GM18858 (cell line): Measurements from ENCODE around the gene AIFM3.

Experiments used
- ATAC-seq: cut with Tn5 transposase; IDR thresholded peaks from one replicate; pipeline ENCODE4 v1.9.1; 2021; ENCODE audit not compliant: unreplicated experiment

Gene AIFM3

GRCh38 chr22:21022955-21023614 is 56.0 kb downstream of the AIFM3 start:
- ATAC-seq: no peak

GRCh38 chr22:21025266-21025665 is 58.2 kb downstream of the AIFM3 start:
- no peak for ATAC-seq

DNA sequence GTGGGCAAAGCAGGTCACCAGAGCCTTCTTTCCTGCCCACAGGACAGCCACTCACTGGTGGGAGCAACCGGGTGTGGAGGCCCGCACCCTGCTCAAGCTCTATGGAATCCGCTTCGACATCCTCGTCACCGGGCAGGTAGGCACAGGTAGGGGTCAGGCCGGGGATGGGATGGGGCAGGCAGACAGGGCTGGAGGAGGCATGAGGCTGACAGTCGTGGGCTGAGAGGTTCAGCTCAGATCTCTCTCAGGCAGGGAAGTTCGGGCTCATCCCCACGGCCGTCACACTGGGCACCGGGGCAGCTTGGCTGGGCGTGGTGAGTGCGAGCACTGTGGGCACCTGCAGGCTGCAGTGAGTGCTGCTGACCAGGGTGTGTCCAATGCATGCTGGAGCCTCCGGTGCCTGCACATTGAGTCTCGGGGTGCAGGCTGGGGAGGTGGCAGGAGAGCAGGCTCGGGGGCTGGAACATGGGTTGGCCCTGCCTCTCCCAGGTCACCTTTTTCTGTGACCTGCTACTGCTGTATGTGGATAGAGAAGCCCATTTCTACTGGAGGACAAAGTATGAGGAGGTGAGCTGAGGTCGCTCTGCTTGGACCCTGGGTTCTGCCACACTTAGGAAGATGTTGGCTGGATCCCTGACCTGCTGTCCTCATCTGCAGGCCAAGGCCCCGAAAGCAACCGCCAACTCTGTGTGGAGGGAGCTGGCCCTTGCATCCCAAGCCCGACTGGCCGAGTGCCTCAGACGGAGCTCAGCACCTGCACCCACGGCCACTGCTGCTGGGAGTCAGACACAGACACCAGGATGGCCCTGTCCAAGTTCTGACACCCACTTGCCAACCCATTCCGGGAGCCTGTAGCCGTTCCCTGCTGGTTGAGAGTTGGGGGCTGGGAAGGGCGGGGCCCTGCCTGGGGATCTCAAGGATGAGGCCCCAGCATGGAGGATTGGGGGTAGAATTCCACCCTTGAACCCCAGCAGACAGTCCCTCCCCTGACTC is 59.0 kb downstream of the AIFM3 start:
- ATAC-seq: no peak

GRCh38 chr22:21026783-21027692 is 60.0 kb downstream of the AIFM3 start:
- ATAC-seq: no peak

DNA sequence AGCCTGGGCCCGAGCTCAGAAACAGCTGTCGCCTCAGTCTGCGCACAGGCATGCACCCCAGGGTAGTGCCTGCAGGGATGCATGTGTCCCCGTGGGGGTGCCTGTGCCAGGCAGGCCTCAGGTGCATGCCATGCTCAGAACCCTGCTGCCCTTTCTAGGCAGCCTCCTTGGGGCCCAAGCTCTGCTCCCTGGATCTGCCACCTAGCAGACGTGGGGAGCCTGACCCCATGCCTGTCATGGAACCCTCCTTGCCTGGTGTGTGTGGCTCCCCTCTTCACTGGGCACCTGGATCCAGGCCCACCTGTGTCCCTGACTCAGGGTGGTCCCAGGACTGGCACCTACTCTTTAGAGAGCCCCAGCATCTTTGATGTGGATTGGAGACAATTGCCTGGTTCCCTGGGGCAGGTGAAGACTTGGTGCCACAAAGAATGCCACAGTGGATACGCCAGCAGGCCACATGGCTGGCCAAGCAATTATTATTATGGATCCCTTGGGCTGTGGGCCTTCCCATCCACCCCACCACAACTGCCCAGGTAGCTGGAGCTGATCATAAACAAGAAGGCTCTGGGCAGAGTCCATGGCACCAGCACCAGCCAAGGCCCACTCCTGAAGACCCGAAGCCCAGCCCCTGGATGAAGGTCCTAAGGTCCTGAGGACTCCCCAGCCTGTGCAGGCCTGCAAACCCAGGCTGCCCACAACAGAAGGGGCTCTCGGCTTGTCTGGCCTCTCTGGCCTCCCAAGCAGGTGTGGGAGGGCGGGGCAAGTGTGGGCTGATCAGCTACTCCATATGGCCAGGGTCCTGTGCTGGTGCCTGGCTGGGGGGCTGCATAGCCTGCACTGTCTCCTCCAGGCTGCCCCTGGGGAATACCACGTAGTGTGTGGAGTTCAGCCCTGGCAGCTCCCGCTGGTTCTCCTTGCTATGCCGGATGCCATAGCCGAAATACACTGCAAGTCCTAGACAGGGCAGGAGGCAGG is 61.5 kb downstream of the AIFM3 start:
- ATAC-seq: no peak

- no peak for ATAC-seq
Measured at GRCh38 chr22:21029486-21030025, 62.5 kb downstream of the AIFM3 start.

- ATAC-seq: no peak
Measured at GRCh38 chr22:21030032-21030431, 63.0 kb downstream of the AIFM3 start.
